IPS DF 6.9 (cell line): ENCODE measurements around the gene CLCA4.
"Not testable (repeated sequence)": the region's sequence is repeated elsewhere in the genome, so short reads cannot be mapped to it uniquely, and the experiment has no call there.

Experiments
- DNase-seq: peaks from one replicate; pipeline ENCODE4 v3.0.0-alpha.2; 2013; ENCODE audit warnings: low read depth, low spot score
- H3K27ac ChIP-seq: one replicate; pipeline ENCODE4 v1.5.1; 2013; ENCODE audit warnings: low read length, control low read depth
- H3K27me3 ChIP-seq: 2 replicates; pipeline ENCODE4 v1.6.1; 2013; ENCODE audit warnings: mild to moderate bottlenecking, low read length; ENCODE audit not compliant: control insufficient read depth, insufficient read depth
- H3K36me3 ChIP-seq: 2 replicates; pipeline ENCODE4 v1.6.1; 2013; ENCODE audit warnings: low read length; ENCODE audit not compliant: control insufficient read depth, insufficient read depth
- H3K4me1 ChIP-seq: 2 replicates; pipeline ENCODE4 v1.6.1; 2013; ENCODE audit warnings: low read length; ENCODE audit not compliant: control insufficient read depth, insufficient read depth
- H3K4me3 ChIP-seq: 2 replicates; pipeline ENCODE4 v1.5.1; 2013; ENCODE audit warnings: mild to moderate bottlenecking, low read length
- H3K9me3 ChIP-seq: 2 replicates; pipeline ENCODE4 v1.6.1; 2013; ENCODE audit warnings: low read length, inconsistent platforms; ENCODE audit not compliant: control insufficient read depth, insufficient read depth
- WGBS: extraction: QIAGEN DNeasy Blood & Tissue Kit; methylation state at CpG from one replicate; pipeline ENCODE4 v1.1.7; 2013; ENCODE audit warnings: mixed read lengths, missing lambda C conversion rate; ENCODE audit not compliant: insufficient read length, insufficient coverage; 5-methylcytosine and 5-hydroxymethylcytosine counted together

The CLCA4 gene

GRCh38 chr1:86546787-86547221 is at the start of gene CLCA4:
Gene CLCA4 (plus strand): TSS chr1:86547078. CDS start chr1:86547120, 42 bp downstream.
- H3K36me3 ChIP-seq: no peaks in the 10 kb centered on the region
- no peaks in the 10 kb centered on the region; the same call in 1 of the 2 replicates for H3K4me1 ChIP-seq
- no peaks in the 10 kb centered on the region for H3K27me3 ChIP-seq
- H3K27ac ChIP-seq: no peak within 1 kb of the TSS
- no peaks in the 10 kb centered on the region for H3K9me3 ChIP-seq
- WGBS: no CpG with 5 or more reads among the region's 2 CpGs
- no peak for DNase-seq
- H3K4me3 ChIP-seq: no peak within 1 kb of the TSS

GRCh38 chr1:86498281-86498680 is 48.6 kb upstream of the CLCA4 start:
- no peak for DNase-seq
- Histone ChIP-seq H3K27ac (no peak overlapping the region), H3K27me3 (no peaks in the 10 kb centered on the region), H3K36me3 (no peaks in the 10 kb centered on the region), H3K9me3 (no peaks in the 10 kb centered on the region), H3K4me3 (no peak overlapping the region), H3K4me1 (peaks cover 2% of the 10 kb centered on the region; the same call in 1 of the 2 replicates)
- no CpG with 5 or more reads among the region's 3 CpGs for WGBS

- Histone ChIP-seq H3K9me3 (no peaks in the 10 kb centered on the region), H3K4me1 (peaks cover 4% of the 10 kb centered on the region; the same call in 1 of the 2 replicates), H3K4me3 (no peak overlapping the region), H3K27ac (no peak overlapping the region), H3K36me3 (no peaks in the 10 kb centered on the region), H3K27me3 (no peaks in the 10 kb centered on the region)
- no CpG with 5 or more reads among the region's 3 CpGs for WGBS
- no peak for DNase-seq
These were observed 46.8 kb upstream of the CLCA4 start for GRCh38 chr1:86499987-86500593.

- WGBS: no CpG with 5 or more reads among the region's 2 CpGs
- Histone ChIP-seq H3K4me3 (no peak overlapping the region), H3K36me3 (no peaks in the 10 kb centered on the region), H3K4me1 (peaks cover 4% of the 10 kb centered on the region; the same call in 1 of the 2 replicates), H3K9me3 (no peaks in the 10 kb centered on the region), H3K27me3 (no peaks in the 10 kb centered on the region), H3K27ac (no peak overlapping the region)
- DNase-seq: no peak
These were observed 46.2 kb upstream of the CLCA4 start for GRCh38 chr1:86500714-86501113.

GRCh38 chr1:86502125-86502646 is 44.7 kb upstream of the CLCA4 start:
- not testable (repeated sequence) for DNase-seq, H3K36me3 ChIP-seq, H3K27me3 ChIP-seq, H3K9me3 ChIP-seq, H3K4me1 ChIP-seq, H3K27ac ChIP-seq
- WGBS: no CpG with 5 or more reads among the region's 16 CpGs
- H3K4me3 ChIP-seq: peak overlapping the region; percentile 33; the same call in 1 of the 2 replicates

- Histone ChIP-seq H3K4me3 (peak overlapping the region; percentile 33; the same call in 1 of the 2 replicates), H3K27ac (no peak overlapping the region), H3K36me3 (no peaks in the 10 kb centered on the region), H3K9me3 (no peaks in the 10 kb centered on the region), H3K27me3 (no peaks in the 10 kb centered on the region), H3K4me1 (peaks cover 5% of the 10 kb centered on the region; the same call in 1 of the 2 replicates)
- no CpG with 5 or more reads among the region's 18 CpGs for WGBS
- no peak for DNase-seq
These were observed 44.0 kb upstream of the CLCA4 start for GRCh38 chr1:86502721-86503405.

- Histone ChIP-seq H3K9me3 (no peaks in the 10 kb centered on the region), H3K36me3 (no peaks in the 10 kb centered on the region), H3K27me3 (no peaks in the 10 kb centered on the region), H3K4me3 (no peak overlapping the region; the same call in 1 of the 2 replicates), H3K27ac (no peak overlapping the region), H3K4me1 (peaks cover 5% of the 10 kb centered on the region; the same call in 1 of the 2 replicates)
- no peak for DNase-seq
- WGBS: no CpG with 5 or more reads among the region's 18 CpGs
These were observed 43.3 kb upstream of the CLCA4 start for GRCh38 chr1:86503406-86504136.

GRCh38 chr1:86504137-86504479 is 42.8 kb upstream of the CLCA4 start:
- DNase-seq: no peak
- no peaks in the 10 kb centered on the region for H3K9me3 ChIP-seq
- H3K4me3 ChIP-seq: no peak overlapping the region
- no CpG with 5 or more reads among the region's 9 CpGs for WGBS
- H3K27me3 ChIP-seq: no peaks in the 10 kb centered on the region
- H3K27ac ChIP-seq: no peak overlapping the region
- H3K4me1 ChIP-seq: peaks cover 5% of the 10 kb centered on the region; the same call in 1 of the 2 replicates
- H3K36me3 ChIP-seq: no peaks in the 10 kb centered on the region

- Histone ChIP-seq H3K27ac (no peak overlapping the region), H3K9me3 (no peaks in the 10 kb centered on the region), H3K4me3 (no peak overlapping the region), H3K4me1 (peaks cover 5% of the 10 kb centered on the region; the same call in 1 of the 2 replicates), H3K36me3 (no peaks in the 10 kb centered on the region), H3K27me3 (no peaks in the 10 kb centered on the region)
- no peak for DNase-seq
- no CpG with 5 or more reads among the region's 9 CpGs for WGBS
These were observed 41.8 kb upstream of the CLCA4 start for GRCh38 chr1:86504895-86505563.

- Histone ChIP-seq H3K36me3 (no peaks in the 10 kb centered on the region), H3K4me3 (no peak overlapping the region), H3K27ac (no peak overlapping the region), H3K27me3 (no peaks in the 10 kb centered on the region), H3K4me1 (peaks cover 5% of the 10 kb centered on the region; the same call in 1 of the 2 replicates), H3K9me3 (no peaks in the 10 kb centered on the region)
- DNase-seq: no peak
- WGBS: no CpG with 5 or more reads among the region's 4 CpGs
These were observed 41.3 kb upstream of the CLCA4 start for GRCh38 chr1:86505564-86505902.
